Right cardiac atrium (tissue), 5 donors: ENCODE measurements around the gene ALG11. TPM values are rescaled to one million over a fixed set of nuclear protein-coding genes. Genes with fewer than 3 reads are reported as not detected.

ENCODE experiments used
- ATAC-seq, 2 donors: fragments of 200-7000 bp; cut with Tn5 transposase; one replicate each; pipeline versions ENCODE4 v1.8.0 to v1.9.1; 2020; ENCODE audit warnings: moderate library complexity in 2 of 2, mild to moderate bottlenecking in 1 of 2
- DNase-seq, 3 donors: peaks; one replicate each; pipeline ENCODE4 v3.0.0-alpha.2; 2020
- H3K27ac ChIP-seq: one replicate; pipeline ENCODE4 v1.5.1; 2013; ENCODE audit warnings: mild to moderate bottlenecking, low read length, control low read depth, moderate library complexity
- H3K27me3 ChIP-seq: one replicate; pipeline ENCODE4 v1.6.1; 2013; ENCODE audit not compliant: control insufficient read depth, insufficient read depth
- H3K4me1 ChIP-seq: one replicate; pipeline ENCODE4 v1.6.1; 2013; ENCODE audit warnings: low read length; ENCODE audit not compliant: control insufficient read depth, insufficient read depth
- H3K4me3 ChIP-seq: one replicate; pipeline ENCODE4 v1.5.1; 2013; ENCODE audit warnings: low read length, control low read depth
- H3K9me3 ChIP-seq: one replicate; pipeline ENCODE4 v1.6.1; 2013; ENCODE audit warnings: low read length; ENCODE audit not compliant: control insufficient read depth
- WGBS: extraction: QIAGEN DNeasy Blood & Tissue Kit; methylation state at CpG from one replicate; pipeline ENCODE4 v1.1.7; 2013; 5-methylcytosine and 5-hydroxymethylcytosine counted together
- intact Hi-C, 4 donors: fragments of 100-400 bp; cut with DNase I; formaldehyde crosslinking; loops; one replicate each; pipeline versions ENCODE4 v1.11.0 to v1.14.0; 2022 to 2023
- long read RNA-seq, 4 donors: library from polyadenylated mRNA; unstranded; transcript quantifications; one replicate each; pipeline ENCODE4 v2.0.0, GENCODE V29; 2020 to 2021
- polyA plus RNA-seq: library from polyadenylated mRNA; stranded (reverse); fragments of 200-250 nt; gene quantifications from one replicate; pipeline ENCODE4 v1.2.3, GENCODE V29; 2013
- total RNA-seq, 4 donors: library from RNA; stranded (reverse); fragmentation: NEBNext Ultra II Directional; extraction: Animal tissue kit (Norgen Biotek cat#: 25700); gene quantifications; one replicate each; pipeline ENCODE4 v1.2.1, GENCODE V29; 2021
- donor health status: healthy with polysubstance abuse.
- donor health status: DM: no; HTN: yes; CAD: no.
- donor health status: DM: no; HTN: no; CAD: no.
- donor health status: DM: no; HTN: yes; CAD: no; lungs with severe emphysema.
- donor health status: DM: yes; HTN: yes; CAD: no.

ALG11 gene
- total RNA-seq, result 10 to 100 TPM; 23.9 to 32.2 (median 26.5) TPM
- 4.3 TPM for polyA plus RNA-seq
- long read RNA-seq, donor 1, transcript ALG11-202 (4 exons, 2,558 nt), result major isoform, 54 of 68 reads
- long read RNA-seq, donor 1, partial matches to known transcripts, result 4 of 68 reads
- long read RNA-seq, donor 1, other reads (novel, unspliced or antisense), result 7 of 68 reads
- long read RNA-seq, donor 2, transcript ALG11-202 (4 exons, 2,558 nt), result major isoform, 11 of 14 reads
- long read RNA-seq, donor 2, partial matches to known transcripts, result 0 of 14 reads
- long read RNA-seq, donor 2, other reads (novel, unspliced or antisense), result 0 of 14 reads
- long read RNA-seq, donor 3, transcript ALG11-202 (4 exons, 2,558 nt), result major isoform, 203 of 259 reads
- long read RNA-seq, donor 3, transcript ALG11-204 (2 exons, 1,983 nt), result minor isoform, 6 of 259 reads
- long read RNA-seq, donor 3, transcript ALG11-203 (2 exons, 1,404 nt), result minor isoform, 8 of 259 reads
- long read RNA-seq, donor 3, partial matches to known transcripts, result 5 of 259 reads
- long read RNA-seq, donor 3, other reads (novel, unspliced or antisense), result 37 of 259 reads
- long read RNA-seq, donor 4, transcript ALG11-202 (4 exons, 2,558 nt), result major isoform, 15 of 20 reads
- long read RNA-seq, donor 4, partial matches to known transcripts, result 0 of 20 reads
- long read RNA-seq, donor 4, other reads (novel, unspliced or antisense), result 4 of 20 reads

- peak; percentile 100 for ATAC-seq
- Histone ChIP-seq H3K27me3 (no peaks in the 10 kb centered on the region), H3K27ac (peak within 1 kb of the TSS; percentile 61), H3K9me3 (no peaks in the 10 kb centered on the region), H3K4me3 (peak within 1 kb of the TSS; percentile 57), H3K4me1 (no peaks in the 10 kb centered on the region)
- intact Hi-C loops, result no loop called here
- peak; percentile 99 to 100 (median 100) for DNase-seq
- WGBS, result under 1% methylated on average over 82 of the region's 82 CpGs
Measured at GRCh38 chr13:52011632-52012511, at the start of gene ALG11. Gene ALG11 (plus strand): TSS chr13:52012398. CDS start chr13:52012419, 21 bp downstream.

DNA sequence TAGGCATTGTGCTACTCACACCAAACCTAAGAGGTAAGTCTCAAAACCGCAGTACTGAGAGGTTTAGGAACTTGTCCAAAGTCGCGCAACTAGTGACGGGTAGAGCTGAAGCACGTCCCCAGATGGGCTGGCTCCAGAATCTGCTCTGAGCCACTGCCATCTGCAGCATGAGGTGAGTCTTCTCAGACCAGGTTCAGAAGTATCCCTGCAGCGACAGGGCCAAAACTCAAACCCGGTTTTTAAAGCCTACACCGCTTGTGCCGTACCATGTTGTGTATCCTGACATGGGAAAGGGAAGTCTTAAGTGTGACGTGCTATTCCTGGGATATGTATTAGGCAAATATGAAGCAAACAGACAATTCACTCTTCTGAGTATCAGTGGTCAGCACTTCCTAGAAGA lies 46.0 kb upstream of the ALG11 start:
- ATAC-seq (no peak), DNase-seq (no peak)
- H3K27me3 ChIP-seq, result no peaks in the 10 kb centered on the region
- H3K27ac ChIP-seq, result no peak overlapping the region
- H3K4me1 ChIP-seq, result peaks cover 2% of the 10 kb centered on the region
- H3K4me3 ChIP-seq, result no peak overlapping the region
- intact Hi-C loops, result no loop called here
- H3K9me3 ChIP-seq, result no peaks in the 10 kb centered on the region
- WGBS, result 95% methylated on average over 10 of the region's 10 CpGs

- Histone ChIP-seq H3K27me3 (no peaks in the 10 kb centered on the region), H3K9me3 (no peaks in the 10 kb centered on the region), H3K4me3 (no peak overlapping the region), H3K4me1 (peaks cover 2% of the 10 kb centered on the region), H3K27ac (peak overlapping the region; percentile 85)
- intact Hi-C loops, result no loop called here
- DNase-seq (no peak), ATAC-seq (peak; percentile 56 to 70)
- 70% methylated on average over 8 of the region's 8 CpGs for WGBS
Measured at GRCh38 chr13:51967482-51968446, 44.4 kb upstream of the ALG11 start.

DNA sequence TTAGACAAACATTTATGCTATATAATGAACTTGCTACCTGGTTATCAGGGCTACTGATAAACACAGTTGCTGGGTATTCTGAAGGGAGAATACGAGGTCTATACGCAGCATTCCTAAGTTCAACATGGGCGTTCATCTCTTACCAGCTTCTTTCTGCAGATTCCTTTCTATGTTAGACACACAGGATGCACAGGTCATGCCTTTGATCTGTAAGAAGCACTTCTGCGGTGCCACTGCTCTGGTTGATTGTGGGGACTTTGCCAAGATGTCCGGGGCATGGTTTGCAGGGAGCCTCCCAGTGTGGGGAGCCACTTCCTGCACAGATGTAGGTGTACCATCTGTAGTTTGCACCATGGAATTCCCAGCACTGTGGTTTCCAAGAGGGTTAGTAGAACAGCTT lies 41.8 kb upstream of the ALG11 start:
- no peaks in the 10 kb centered on the region for H3K9me3 ChIP-seq
- peaks cover 2% of the 10 kb centered on the region for H3K4me1 ChIP-seq
- 59% methylated on average over 5 of the region's 5 CpGs for WGBS
- no peak for DNase-seq
- H3K4me3 ChIP-seq, result no peak overlapping the region
- no peak overlapping the region for H3K27ac ChIP-seq
- intact Hi-C loops, result no loop called here
- H3K27me3 ChIP-seq, result no peaks in the 10 kb centered on the region
- no peak for ATAC-seq

- Histone ChIP-seq H3K4me1 (peaks cover 2% of the 10 kb centered on the region), H3K27me3 (no peaks in the 10 kb centered on the region)
- WGBS, result 94% methylated on average over 15 of the region's 15 CpGs
Measured at GRCh38 chr13:51971520-51972426, 40.4 kb upstream of the ALG11 start.

GRCh38 chr13:51974482-51974881 lies 37.7 kb upstream of the ALG11 start:
- no peak overlapping the region for H3K4me3 ChIP-seq
- no peaks in the 10 kb centered on the region for H3K27me3 ChIP-seq
- WGBS, result 82% methylated on average over 6 of the region's 6 CpGs
- H3K4me1 ChIP-seq, result peaks cover 3% of the 10 kb centered on the region
- no peak for DNase-seq
- intact Hi-C loops, result no loop called here
- H3K9me3 ChIP-seq, result no peaks in the 10 kb centered on the region
- no peak for ATAC-seq
- H3K27ac ChIP-seq, result no peak overlapping the region

More at GRCh38 chr13:51971520-51972426, 40.4 kb upstream of the ALG11 start:
- ATAC-seq (no peak), DNase-seq (no peak)
- no peaks in the 10 kb centered on the region for H3K9me3 ChIP-seq
- intact Hi-C loops, result no loop called here
- H3K27ac ChIP-seq, result no peak overlapping the region
- no peak overlapping the region for H3K4me3 ChIP-seq

DNA sequence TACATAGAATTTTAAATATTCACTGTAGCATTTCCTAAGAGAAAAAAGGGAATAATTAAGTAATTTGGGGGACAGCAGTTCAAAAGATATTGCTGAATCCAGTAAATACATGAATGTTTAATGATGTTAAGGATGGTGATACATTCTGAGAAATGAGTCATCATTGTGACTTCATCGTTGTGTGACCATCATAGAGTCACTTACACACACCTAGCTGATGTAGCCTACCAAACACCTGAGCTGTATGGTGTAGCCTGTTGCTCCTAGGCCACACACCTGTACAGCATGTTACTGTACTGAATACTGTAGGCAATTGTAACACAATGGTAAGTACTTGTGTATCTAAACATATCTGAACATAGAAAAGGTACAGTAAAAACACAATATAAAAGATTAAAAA lies 35.8 kb upstream of the ALG11 start:
- intact Hi-C loops, result no loop called here
- DNase-seq (no peak), ATAC-seq (no peak)
- Histone ChIP-seq H3K4me1 (peaks cover 6% of the 10 kb centered on the region), H3K4me3 (no peak overlapping the region), H3K27me3 (no peaks in the 10 kb centered on the region), H3K27ac (no peak overlapping the region), H3K9me3 (no peaks in the 10 kb centered on the region)
- whole genome bisulfite sequencing, result 43% methylated on average over 1 of the region's 1 CpG

DNA sequence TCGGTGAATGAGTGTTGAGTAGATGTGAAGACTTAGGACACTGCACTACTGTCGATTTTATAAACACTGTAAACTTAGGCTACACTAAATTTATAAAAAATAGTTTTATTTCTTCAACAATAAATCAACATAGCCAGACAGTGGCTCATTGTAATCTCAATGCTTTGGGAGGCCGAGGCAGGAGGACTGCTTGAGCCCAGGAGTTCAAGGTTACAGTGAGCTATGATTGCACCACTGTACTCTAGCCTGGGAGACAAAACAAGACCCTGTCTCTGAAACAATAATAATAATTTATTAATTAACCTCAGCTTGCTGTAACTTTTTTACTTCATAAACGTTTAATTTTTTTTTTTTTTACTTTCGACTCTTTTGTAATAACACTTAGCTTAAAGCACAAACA lies 35.3 kb upstream of the ALG11 start:
- WGBS, result 93% methylated on average over 5 of the region's 5 CpGs
- H3K4me3 ChIP-seq, result no peak overlapping the region
- intact Hi-C loops, result no loop called here
- peaks cover 6% of the 10 kb centered on the region for H3K4me1 ChIP-seq
- no peak for ATAC-seq
- no peaks in the 10 kb centered on the region for H3K9me3 ChIP-seq
- DNase-seq, result no peak
- no peak overlapping the region for H3K27ac ChIP-seq
- H3K27me3 ChIP-seq, result no peaks in the 10 kb centered on the region

- ATAC-seq (no peak), DNase-seq (no peak)
- Histone ChIP-seq H3K9me3 (no peaks in the 10 kb centered on the region), H3K4me3 (no peak overlapping the region), H3K4me1 (peaks cover 6% of the 10 kb centered on the region), H3K27ac (no peak overlapping the region), H3K27me3 (no peaks in the 10 kb centered on the region)
- WGBS, result 93% methylated on average over 5 of the region's 5 CpGs
- intact Hi-C loops, result no loop called here
Measured at GRCh38 chr13:51977625-51978024, 34.6 kb upstream of the ALG11 start.
